Smooth muscle cell (in vitro differentiated cells): ENCODE measurements around the gene CBFA2T3. TPM values are rescaled to one million over a fixed set of nuclear protein-coding genes. Genes with fewer than 3 reads are reported as not detected.

Experiments used
- DNase-seq: peaks from one replicate; lab custom pipeline; 2025; ENCODE audit not compliant: unreplicated experiment; lab: John Stamatoyannopoulos, UW
- H2AFZ ChIP-seq: fragments of 200-600 bp; sonication (generic); 2 replicates; pipeline ENCODE4 v1.6.0; 2016; ENCODE audit warnings: antibody characterized with exemption, low read depth, mild to moderate bottlenecking
- H3F3A ChIP-seq: fragments of 200-600 bp; sonication (generic); 2 replicates; pipeline ENCODE4 v1.6.0; 2017; ENCODE audit warnings: antibody characterized with exemption, low read depth
- H3K27ac ChIP-seq: fragments of 200-600 bp; sonication (generic); 2 replicates; pipeline ENCODE4 v1.5.1; 2016; ENCODE audit warnings: low read depth, mild to moderate bottlenecking
- H3K27me3 ChIP-seq: fragments of 200-600 bp; sonication (generic); 2 replicates; pipeline ENCODE4 v1.6.1; 2016; ENCODE audit warnings: low read depth, mild to moderate bottlenecking
- H3K36me3 ChIP-seq: fragments of 200-600 bp; sonication (generic); 2 replicates; pipeline ENCODE4 v1.5.1; 2016; ENCODE audit warnings: low read depth
- H3K4me1 ChIP-seq: fragments of 200-600 bp; sonication (generic); 2 replicates; pipeline ENCODE4 v1.5.1; 2016; ENCODE audit warnings: low read depth
- H3K4me2 ChIP-seq: fragments of 200-600 bp; sonication (generic); 2 replicates; pipeline ENCODE4 v1.6.0; 2016; ENCODE audit warnings: mild to moderate bottlenecking
- H3K4me3 ChIP-seq: fragments of 200-600 bp; sonication (generic); 2 replicates; pipeline ENCODE4 v1.5.1; 2016; ENCODE audit warnings: mild to moderate bottlenecking
- H3K79me2 ChIP-seq: fragments of 200-600 bp; sonication (generic); 2 replicates; pipeline ENCODE4 v1.6.0; 2016; ENCODE audit warnings: low read depth, mild to moderate bottlenecking
- H3K9ac ChIP-seq: fragments of 200-600 bp; sonication (generic); 2 replicates; pipeline ENCODE4 v1.6.0; 2016; ENCODE audit warnings: low read depth
- H3K9me3 ChIP-seq: fragments of 200-600 bp; sonication (generic); replicated peaks from 2 replicates; pipeline ENCODE4 v1.5.1; 2016; ENCODE audit warnings: low read depth
- H4K20me1 ChIP-seq: fragments of 200-600 bp; sonication (generic); 2 replicates; pipeline ENCODE4 v1.6.0; 2016; ENCODE audit warnings: low read depth
- CTCF ChIP-seq: fragments of 200-600 bp; sonication (generic); IDR thresholded peaks from 2 replicates; pipeline ENCODE4 v1.5.1; 2017; ENCODE audit warnings: borderline replicate concordance, mild to moderate bottlenecking, antibody characterized with exemption; ENCODE audit not compliant: insufficient read depth, poor library complexity, severe bottlenecking
- WGBS: methylation state at CpG from one replicate; pipeline ENCODE4 v1.1.7; 2016; ENCODE audit warnings: low lambda C conversion rate; 5-methylcytosine and 5-hydroxymethylcytosine counted together
- polyA plus RNA-seq: library from polyadenylated mRNA; unstranded; fragments of >200 nt; fragmentation: Nextera tagmentation; extraction: Ambion mirVana; gene quantifications from 2 replicates; pipeline ENCODE4 v1.2.1, GENCODE V29; 2016
- total RNA-seq: library from RNA; depleted of rRNA; stranded (reverse); fragments of >200 nt; gene quantifications from 2 replicates; pipeline ENCODE4 v1.2.3, GENCODE V29; 2014

Gene CBFA2T3
- total and polyA plus RNA-seq, 2 experiments from 2014 or later, result 0.25 TPM; not detected in 1

GRCh38 chr16:88966986-88967829, 9.8 kb downstream of the CBFA2T3 start:
- no peak for DNase-seq
- Histone ChIP-seq H3K27ac (no peak overlapping the region), H3K4me2 (no peak overlapping the region), H3F3A (no peaks in the 10 kb centered on the region), H2AFZ (no peak overlapping the region), H3K4me1 (no peaks in the 10 kb centered on the region), H4K20me1 (no peaks in the 10 kb centered on the region), H3K27me3 (no peaks in the 10 kb centered on the region), H3K9ac (no peak overlapping the region), H3K79me2 (no peaks in the 10 kb centered on the region), H3K9me3 (no peaks in the 10 kb centered on the region), H3K36me3 (no peaks in the 10 kb centered on the region), H3K4me3 (no peak overlapping the region)
- 92% methylated on average over 47 of the region's 47 CpGs for WGBS
- TF ChIP-seq CTCF, result no peak

- H3K9ac ChIP-seq, result no peak overlapping the region
- no peaks in the 10 kb centered on the region for H3F3A ChIP-seq
- H3K4me1 ChIP-seq, result no peaks in the 10 kb centered on the region
- H3K79me2 ChIP-seq, result no peaks in the 10 kb centered on the region
- no peak overlapping the region for H2AFZ ChIP-seq
- TF ChIP-seq CTCF, result no peak
- 92% methylated on average over 19 of the region's 19 CpGs for WGBS
- no peak overlapping the region for H3K4me2 ChIP-seq
- H4K20me1 ChIP-seq, result no peaks in the 10 kb centered on the region
- no peak overlapping the region for H3K27ac ChIP-seq
- no peak overlapping the region for H3K4me3 ChIP-seq
- no peaks in the 10 kb centered on the region for H3K27me3 ChIP-seq
- no peaks in the 10 kb centered on the region for H3K9me3 ChIP-seq
- DNase-seq, result no peak
- H3K36me3 ChIP-seq, result no peaks in the 10 kb centered on the region
Measured at GRCh38 chr16:88965826-88966480, 11.1 kb downstream of the CBFA2T3 start.

- Histone ChIP-seq H2AFZ (no peak overlapping the region), H3F3A (no peaks in the 10 kb centered on the region), H3K4me3 (no peak overlapping the region), H3K4me1 (no peaks in the 10 kb centered on the region), H4K20me1 (no peaks in the 10 kb centered on the region), H3K27ac (no peak overlapping the region), H3K4me2 (no peak overlapping the region), H3K9ac (no peak overlapping the region), H3K36me3 (no peaks in the 10 kb centered on the region), H3K27me3 (no peaks in the 10 kb centered on the region), H3K79me2 (no peaks in the 10 kb centered on the region), H3K9me3 (no peaks in the 10 kb centered on the region)
- TF ChIP-seq CTCF, result no peak
- no peak for DNase-seq
- 80% methylated on average over 8 of the region's 8 CpGs for WGBS
Measured at GRCh38 chr16:88965411-88965810, 11.6 kb downstream of the CBFA2T3 start.
